ENCODE measurements around the gene MEIS3.

MEIS3 gene

DNA sequence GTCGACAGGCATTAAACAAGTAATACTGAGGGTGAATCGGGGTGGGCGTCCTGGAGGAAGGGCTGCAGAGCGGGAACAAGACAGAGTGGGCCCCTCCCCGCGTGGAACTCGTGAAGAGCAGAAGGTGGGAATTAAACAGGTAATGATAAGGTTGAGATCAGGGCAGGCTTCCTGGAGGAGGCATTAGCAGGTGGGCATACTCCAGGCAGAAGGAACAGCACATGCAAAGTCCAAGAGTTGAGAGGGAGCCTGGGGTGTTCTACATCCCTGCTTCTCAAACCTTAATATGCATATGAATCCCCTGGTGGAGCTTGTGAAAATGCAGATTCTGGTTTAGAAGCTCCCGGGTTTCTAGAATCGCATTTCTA lies 29.0 kb upstream of the MEIS3 start:
- TF ChIP-seq EZH2 (IDR thresholded peaks at IDR 0.05; ENCODE audit: borderline replicate concordance, low read length) = no peak
- TF ChIP-seq, protein P1, sequence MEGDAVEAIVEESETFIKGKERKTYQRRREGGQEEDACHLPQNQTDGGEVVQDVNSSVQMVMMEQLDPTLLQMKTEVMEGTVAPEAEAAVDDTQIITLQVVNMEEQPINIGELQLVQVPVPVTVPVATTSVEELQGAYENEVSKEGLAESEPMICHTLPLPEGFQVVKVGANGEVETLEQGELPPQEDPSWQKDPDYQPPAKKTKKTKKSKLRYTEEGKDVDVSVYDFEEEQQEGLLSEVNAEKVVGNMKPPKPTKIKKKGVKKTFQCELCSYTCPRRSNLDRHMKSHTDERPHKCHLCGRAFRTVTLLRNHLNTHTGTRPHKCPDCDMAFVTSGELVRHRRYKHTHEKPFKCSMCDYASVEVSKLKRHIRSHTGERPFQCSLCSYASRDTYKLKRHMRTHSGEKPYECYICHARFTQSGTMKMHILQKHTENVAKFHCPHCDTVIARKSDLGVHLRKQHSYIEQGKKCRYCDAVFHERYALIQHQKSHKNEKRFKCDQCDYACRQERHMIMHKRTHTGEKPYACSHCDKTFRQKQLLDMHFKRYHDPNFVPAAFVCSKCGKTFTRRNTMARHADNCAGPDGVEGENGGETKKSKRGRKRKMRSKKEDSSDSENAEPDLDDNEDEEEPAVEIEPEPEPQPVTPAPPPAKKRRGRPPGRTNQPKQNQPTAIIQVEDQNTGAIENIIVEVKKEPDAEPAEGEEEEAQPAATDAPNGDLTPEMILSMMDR (IDR thresholded peaks at IDR 0.05; ENCODE audit: low read length) = no peak
- H3K4me3 ChIP-seq (ENCODE audit: low read depth, low read length, poor library complexity, severe bottlenecking) = no peak overlapping the region
- no peaks in the 10 kb centered on the region for H3K36me3 ChIP-seq (ENCODE audit: insufficient read depth, low read length)
- no peaks in the 10 kb centered on the region for H3K79me2 ChIP-seq (ENCODE audit: insufficient read depth, low read length)
- no peak overlapping the region for H2AFZ ChIP-seq (ENCODE audit: low read length)
- H3K4me1 ChIP-seq (ENCODE audit: insufficient read depth, low read length, severe bottlenecking) = peaks cover 4% of the 10 kb centered on the region
- H3K9me2 ChIP-seq (ENCODE audit: low read depth, low read length) = no peaks in the 10 kb centered on the region
- H3K4me2 ChIP-seq (ENCODE audit: low read length) = no peak overlapping the region
- no peaks in the 10 kb centered on the region for H4K20me1 ChIP-seq (ENCODE audit: insufficient read depth, low read length)
- no peak overlapping the region for H3K9ac ChIP-seq (ENCODE audit: low read length)
- H3K27me3 ChIP-seq (ENCODE audit: insufficient read depth, low read length) = no peaks in the 10 kb centered on the region
- no peaks in the 10 kb centered on the region for H3K9me3 ChIP-seq (ENCODE audit: low read length)
- H3F3A ChIP-seq (ENCODE audit: insufficient read depth, low read length) = no peaks in the 10 kb centered on the region
- H3K27ac ChIP-seq (ENCODE audit: low read depth, low read length, poor library complexity, severe bottlenecking) = no peak overlapping the region

- no peaks in the 10 kb centered on the region; the same call in 1 of the 2 replicates for H3K27me3 ChIP-seq (ENCODE audit: insufficient read depth, low read length)
- no peak overlapping the region for H3K4me3 ChIP-seq (ENCODE audit: low read depth, low read length, poor library complexity, severe bottlenecking)
- H2AFZ ChIP-seq (ENCODE audit: low read length) = no peak overlapping the region
- no peak overlapping the region for H3K4me2 ChIP-seq (ENCODE audit: low read length)
- no peak overlapping the region for H3K9ac ChIP-seq (ENCODE audit: low read length)
- no peaks in the 10 kb centered on the region for H3K9me2 ChIP-seq (ENCODE audit: low read depth, low read length)
- H3F3A ChIP-seq (ENCODE audit: insufficient read depth, low read length) = no peaks in the 10 kb centered on the region
- H3K36me3 ChIP-seq (ENCODE audit: insufficient read depth, low read length) = no peaks in the 10 kb centered on the region
- no peaks in the 10 kb centered on the region for H3K9me3 ChIP-seq (ENCODE audit: low read length)
- H3K4me1 ChIP-seq (ENCODE audit: insufficient read depth, low read length, severe bottlenecking) = peaks cover 4% of the 10 kb centered on the region
- TF ChIP-seq, protein P1 (IDR thresholded peaks at IDR 0.05; ENCODE audit: low read length) = no peak
- no peak for TF ChIP-seq EZH2 (IDR thresholded peaks at IDR 0.05; ENCODE audit: borderline replicate concordance, low read length)
- H3K27ac ChIP-seq (ENCODE audit: low read depth, low read length, poor library complexity, severe bottlenecking) = no peak overlapping the region
- no peaks in the 10 kb centered on the region for H3K79me2 ChIP-seq (ENCODE audit: insufficient read depth, low read length)
- no peaks in the 10 kb centered on the region for H4K20me1 ChIP-seq (ENCODE audit: insufficient read depth, low read length)
Observed at GRCh38 chr19:47447470-47448359, 28.4 kb upstream of the MEIS3 start.

DNA sequence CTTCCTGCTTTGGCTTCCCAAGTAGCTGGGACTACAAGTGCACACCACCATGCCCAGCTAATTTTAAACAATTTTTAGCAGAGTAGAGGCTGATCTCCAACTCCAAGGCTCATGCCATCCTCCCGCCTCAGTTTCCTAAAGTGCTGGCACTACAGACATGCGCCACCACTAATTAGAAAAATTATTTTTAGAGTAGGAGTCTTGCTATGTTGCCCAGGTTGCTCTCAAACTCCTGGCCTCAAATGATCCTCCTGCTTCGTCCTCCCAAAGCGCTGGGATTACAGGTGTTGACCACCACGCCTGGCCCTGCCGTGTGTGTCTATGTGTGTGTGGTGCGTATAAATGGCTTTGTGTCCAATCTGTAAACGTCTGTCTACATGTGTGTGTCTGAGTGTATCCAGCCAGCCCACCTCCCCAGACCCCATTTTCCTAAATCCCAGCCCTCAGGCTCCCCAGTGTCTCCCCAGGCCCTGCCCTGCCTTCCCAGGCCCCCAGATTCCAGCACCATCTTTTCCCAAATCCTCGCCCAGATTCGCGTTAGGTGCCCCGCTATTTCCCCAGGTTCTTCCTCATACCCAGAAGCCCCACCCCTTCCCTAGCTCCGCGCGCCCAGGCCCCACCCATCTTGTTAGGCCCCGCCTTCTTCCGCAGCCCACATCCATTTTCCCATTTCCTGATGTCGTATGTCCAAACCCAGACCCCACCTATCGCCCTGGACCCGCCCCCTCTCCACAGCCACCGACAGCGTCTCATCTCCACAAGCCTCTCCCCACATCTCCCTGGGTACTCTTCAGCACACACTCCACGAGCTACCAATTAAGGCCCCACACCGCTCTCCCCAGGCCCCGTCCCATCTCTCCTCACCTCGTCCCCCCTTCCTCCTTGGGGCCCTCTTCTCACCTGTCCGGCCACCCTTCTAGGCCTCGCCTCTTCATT lies 27.5 kb upstream of the MEIS3 start:
- Histone ChIP-seq H3K9ac (ENCODE audit: low read length) (no peak overlapping the region), H3K4me2 (ENCODE audit: low read length) (no peak overlapping the region)

More for the DNA sequence above, 27.5 kb upstream of the MEIS3 start:
- H3K9me3 ChIP-seq (ENCODE audit: low read length) = no peaks in the 10 kb centered on the region
- H3K27ac ChIP-seq (ENCODE audit: low read depth, low read length, poor library complexity, severe bottlenecking) = no peak overlapping the region
- no peak overlapping the region for H2AFZ ChIP-seq (ENCODE audit: low read length)
- H3K79me2 ChIP-seq (ENCODE audit: insufficient read depth, low read length) = no peaks in the 10 kb centered on the region
- TF ChIP-seq EZH2 (IDR thresholded peaks at IDR 0.05; ENCODE audit: borderline replicate concordance, low read length) = no peak
- TF ChIP-seq, protein P1 (IDR thresholded peaks at IDR 0.05; ENCODE audit: low read length) = no peak
- no peaks in the 10 kb centered on the region for H3K9me2 ChIP-seq (ENCODE audit: low read depth, low read length)
- H3F3A ChIP-seq (ENCODE audit: insufficient read depth, low read length) = no peaks in the 10 kb centered on the region
- H3K27me3 ChIP-seq (ENCODE audit: insufficient read depth, low read length) = no peaks in the 10 kb centered on the region; the same call in 1 of the 2 replicates
- no peak overlapping the region for H3K4me3 ChIP-seq (ENCODE audit: low read depth, low read length, poor library complexity, severe bottlenecking)
- peaks cover 4% of the 10 kb centered on the region for H3K4me1 ChIP-seq (ENCODE audit: insufficient read depth, low read length, severe bottlenecking)
- no peaks in the 10 kb centered on the region for H3K36me3 ChIP-seq (ENCODE audit: insufficient read depth, low read length)
- no peaks in the 10 kb centered on the region for H4K20me1 ChIP-seq (ENCODE audit: insufficient read depth, low read length)

Measured in OCI-LY1 (cell line).